ENCODE data around the gene STK24.

STK24 gene

DNA sequence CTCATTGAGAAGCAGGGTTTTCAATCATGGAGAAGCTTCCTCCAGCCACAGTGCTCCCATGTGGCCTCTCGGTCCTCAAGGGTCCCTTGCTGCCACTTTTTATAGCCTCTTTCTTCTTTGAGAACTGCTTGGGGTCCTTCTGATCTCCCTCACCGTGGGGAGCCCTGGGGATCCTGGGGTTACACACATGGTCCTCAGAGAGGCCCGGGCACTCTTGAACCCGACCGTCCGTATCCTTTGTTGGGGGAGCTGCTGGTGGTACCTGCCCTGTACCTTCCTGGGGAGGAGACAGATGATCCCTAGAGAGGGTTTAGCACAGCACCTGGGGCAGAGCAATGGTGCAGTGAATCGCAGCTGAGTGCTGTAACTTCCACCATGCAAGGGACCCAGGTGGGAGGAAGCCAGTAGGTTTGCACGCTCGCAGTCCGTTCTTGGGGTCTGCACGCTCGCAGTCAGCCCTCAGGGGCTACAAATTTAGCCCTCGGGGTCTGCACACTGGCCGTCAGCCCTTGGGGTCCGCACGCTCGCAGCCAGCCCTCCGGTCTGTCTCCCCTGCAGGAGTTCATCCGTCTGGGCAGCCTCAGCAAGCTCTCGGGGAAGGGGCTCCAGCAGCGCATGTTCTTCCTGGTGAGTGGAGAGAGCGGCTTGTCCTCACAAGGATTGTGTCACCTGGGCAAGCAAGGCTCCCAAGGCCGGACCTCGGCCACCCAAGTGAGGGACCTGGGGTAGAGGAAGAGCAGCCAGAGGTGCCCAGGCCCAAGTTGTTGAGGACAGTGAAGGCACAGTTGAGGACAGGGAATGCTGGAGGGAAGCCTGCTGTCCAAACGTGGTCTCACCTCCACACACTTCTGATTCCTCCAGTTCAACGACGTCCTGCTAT, 138.4 kb downstream of the STK24 start:
- Histone ChIP-seq H3K4me3 (ENCODE audit: low read depth, low read length) (no peak overlapping the region), H3K9me3 (ENCODE audit: control insufficient read depth, insufficient read depth, low read depth, low read length) (no peaks in the 10 kb centered on the region), H3K36me3 (ENCODE audit: control insufficient read depth, insufficient read depth, low read length) (peaks cover 30% of the 10 kb centered on the region)

DNA sequence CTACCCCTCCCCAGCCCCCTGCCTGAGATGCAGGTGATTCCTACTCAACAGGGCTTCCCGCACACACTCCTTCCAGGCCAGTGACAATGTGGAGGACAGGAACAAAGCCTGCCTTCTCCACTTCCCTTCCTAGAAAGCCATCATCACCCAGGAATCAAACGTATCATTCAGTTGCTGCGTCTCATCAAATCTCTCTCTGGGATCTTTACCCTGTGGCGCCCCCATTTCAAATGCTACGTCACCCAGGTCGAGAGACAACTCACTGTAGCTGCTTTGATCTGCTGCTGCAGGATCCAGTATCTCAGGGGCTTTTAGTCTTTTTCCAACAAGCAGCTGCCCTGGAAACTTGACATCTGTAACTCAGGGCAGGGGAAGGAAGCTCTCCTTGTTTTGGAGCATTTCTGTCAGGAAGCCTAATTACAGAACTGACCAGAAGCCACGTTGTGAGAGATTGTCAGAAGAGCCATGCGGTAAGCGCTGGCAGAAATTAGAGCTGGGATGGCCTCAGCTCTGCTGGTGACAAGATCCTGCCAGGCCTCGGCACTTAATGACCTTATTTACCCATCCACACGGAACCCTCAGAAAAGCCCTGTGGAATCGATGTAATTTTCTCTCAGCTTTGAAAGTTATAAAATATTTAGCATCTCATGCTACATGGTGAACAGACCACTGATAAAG, 140.5 kb downstream of the STK24 start:
- Histone ChIP-seq H3K4me1 (ENCODE audit: control insufficient read depth, insufficient read depth, low read length) (no peaks in the 10 kb centered on the region), H3K36me3 (ENCODE audit: control insufficient read depth, insufficient read depth, low read length) (peaks cover 30% of the 10 kb centered on the region), H3K27ac (ENCODE audit: low read depth, low read length) (no peak overlapping the region), H3K9ac (ENCODE audit: low read length) (no peak overlapping the region), H3K9me3 (ENCODE audit: control insufficient read depth, insufficient read depth, low read depth, low read length) (no peaks in the 10 kb centered on the region), H3K4me3 (ENCODE audit: low read depth, low read length) (no peak overlapping the region), H3K27me3 (ENCODE audit: control insufficient read depth, insufficient read depth, low read length) (no peaks in the 10 kb centered on the region)

More for the DNA sequence above, 138.4 kb downstream of the STK24 start:
- Histone ChIP-seq H3K27ac (ENCODE audit: low read depth, low read length) (no peak overlapping the region), H3K27me3 (ENCODE audit: control insufficient read depth, insufficient read depth, low read length) (no peaks in the 10 kb centered on the region), H3K9ac (ENCODE audit: low read length) (no peak overlapping the region), H3K4me1 (ENCODE audit: control insufficient read depth, insufficient read depth, low read length) (no peaks in the 10 kb centered on the region; the same call in 1 of the 2 replicates)

DNA sequence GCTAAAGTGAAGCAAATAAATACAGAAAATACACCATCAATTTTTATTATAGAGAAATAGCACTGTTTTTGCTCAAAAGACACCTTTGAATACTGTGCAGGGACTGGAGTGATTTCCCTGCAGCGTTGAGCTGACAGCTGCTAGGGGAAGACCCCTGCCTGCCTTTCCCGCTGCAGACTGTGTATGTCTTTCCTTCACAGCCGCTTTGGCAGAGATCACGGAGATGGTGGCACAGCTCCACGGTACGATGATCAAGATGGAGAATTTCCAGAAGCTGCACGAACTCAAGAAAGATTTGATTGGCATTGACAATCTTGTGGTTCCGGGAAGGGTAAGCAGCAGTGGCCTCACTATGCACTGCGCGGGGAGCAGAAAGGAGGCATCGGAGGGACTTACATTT, 141.5 kb downstream of the STK24 start:
- H3K4me3 ChIP-seq (ENCODE audit: low read depth, low read length) = no peak overlapping the region
- no peaks in the 10 kb centered on the region for H3K4me1 ChIP-seq (ENCODE audit: control insufficient read depth, insufficient read depth, low read length)
- H3K9ac ChIP-seq (ENCODE audit: low read length) = no peak overlapping the region
- no peak overlapping the region for H3K27ac ChIP-seq (ENCODE audit: low read depth, low read length)
- no peaks in the 10 kb centered on the region for H3K9me3 ChIP-seq (ENCODE audit: control insufficient read depth, insufficient read depth, low read depth, low read length)
- peaks cover 25% of the 10 kb centered on the region for H3K36me3 ChIP-seq (ENCODE audit: control insufficient read depth, insufficient read depth, low read length)
- H3K27me3 ChIP-seq (ENCODE audit: control insufficient read depth, insufficient read depth, low read length) = no peaks in the 10 kb centered on the region

- no peak overlapping the region for H3K9ac ChIP-seq (ENCODE audit: low read length)
- peaks cover 16% of the 10 kb centered on the region for H3K36me3 ChIP-seq (ENCODE audit: control insufficient read depth, insufficient read depth, low read length)
These were observed 142.8 kb downstream of the STK24 start for GRCh38 chr13:98434060-98434459.

GRCh38 chr13:98433654-98434053, 143.3 kb downstream of the STK24 start:
- Histone ChIP-seq H3K4me1 (ENCODE audit: control insufficient read depth, insufficient read depth, low read length) (no peaks in the 10 kb centered on the region), H3K9me3 (ENCODE audit: control insufficient read depth, insufficient read depth, low read depth, low read length) (no peaks in the 10 kb centered on the region), H3K27ac (ENCODE audit: low read depth, low read length) (no peak overlapping the region), H3K27me3 (ENCODE audit: control insufficient read depth, insufficient read depth, low read length) (no peaks in the 10 kb centered on the region), H3K9ac (ENCODE audit: low read length) (no peak overlapping the region), H3K36me3 (ENCODE audit: control insufficient read depth, insufficient read depth, low read length) (peaks cover 18% of the 10 kb centered on the region), H3K4me3 (ENCODE audit: low read depth, low read length) (no peak overlapping the region)

More at GRCh38 chr13:98434060-98434459, 142.8 kb downstream of the STK24 start:
- Histone ChIP-seq H3K27ac (ENCODE audit: low read depth, low read length) (no peak overlapping the region), H3K9me3 (ENCODE audit: control insufficient read depth, insufficient read depth, low read depth, low read length) (no peaks in the 10 kb centered on the region), H3K4me1 (ENCODE audit: control insufficient read depth, insufficient read depth, low read length) (no peaks in the 10 kb centered on the region), H3K27me3 (ENCODE audit: control insufficient read depth, insufficient read depth, low read length) (no peaks in the 10 kb centered on the region), H3K4me3 (ENCODE audit: low read depth, low read length) (no peak overlapping the region)

GRCh38 chr13:98432638-98433037, 144.3 kb downstream of the STK24 start:
- Histone ChIP-seq H3K9ac (ENCODE audit: low read length) (no peak overlapping the region), H3K4me1 (ENCODE audit: control insufficient read depth, insufficient read depth, low read length) (no peaks in the 10 kb centered on the region), H3K36me3 (ENCODE audit: control insufficient read depth, insufficient read depth, low read length) (peaks cover 20% of the 10 kb centered on the region), H3K9me3 (ENCODE audit: control insufficient read depth, insufficient read depth, low read depth, low read length) (no peaks in the 10 kb centered on the region), H3K27me3 (ENCODE audit: control insufficient read depth, insufficient read depth, low read length) (no peaks in the 10 kb centered on the region), H3K4me3 (ENCODE audit: low read depth, low read length) (no peak overlapping the region), H3K27ac (ENCODE audit: low read depth, low read length) (no peak overlapping the region)

DNA sequence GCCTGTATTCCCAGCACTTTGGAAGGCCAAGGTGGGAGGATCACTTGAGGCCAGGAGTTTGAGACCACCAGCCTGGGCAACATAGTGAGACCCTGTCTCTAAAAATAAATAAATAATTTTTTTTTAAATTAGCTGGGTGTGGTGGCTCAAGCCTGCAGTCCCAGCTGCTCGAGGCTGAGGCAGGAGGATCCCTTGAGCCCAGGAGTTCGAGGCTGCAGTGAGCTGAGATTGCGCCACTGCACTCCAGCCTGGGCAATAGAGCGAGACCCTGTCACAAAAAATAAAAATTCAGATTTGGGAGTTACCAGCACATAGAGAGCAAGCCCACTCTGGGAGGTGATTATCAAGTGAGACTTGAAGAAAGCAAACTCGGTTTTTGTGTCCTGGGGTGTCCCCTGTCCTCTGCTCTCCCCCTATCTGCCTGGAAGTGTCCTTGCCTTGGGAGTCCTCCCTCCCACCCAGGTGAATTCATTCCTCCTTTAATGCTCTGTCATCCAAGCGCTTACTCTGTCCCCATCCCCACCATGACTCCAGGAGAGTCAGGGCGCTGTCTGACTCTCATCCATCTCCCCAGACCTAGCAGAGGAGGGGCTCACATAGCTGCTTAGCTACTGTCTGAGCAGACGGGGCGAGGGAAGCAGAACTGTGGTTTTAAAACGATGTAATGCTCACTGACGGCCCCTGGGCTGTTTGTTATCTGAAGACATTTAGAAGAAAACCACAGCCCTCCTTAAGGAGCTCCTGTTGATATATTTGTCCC, 146.8 kb downstream of the STK24 start:
- Histone ChIP-seq H3K9ac (ENCODE audit: low read length) (no peak overlapping the region), H3K4me1 (ENCODE audit: control insufficient read depth, insufficient read depth, low read length) (no peaks in the 10 kb centered on the region), H3K9me3 (ENCODE audit: control insufficient read depth, insufficient read depth, low read depth, low read length) (no peaks in the 10 kb centered on the region), H3K27me3 (ENCODE audit: control insufficient read depth, insufficient read depth, low read length) (no peaks in the 10 kb centered on the region), H3K27ac (ENCODE audit: low read depth, low read length) (no peak overlapping the region), H3K36me3 (ENCODE audit: control insufficient read depth, insufficient read depth, low read length) (peaks cover 8% of the 10 kb centered on the region), H3K4me3 (ENCODE audit: low read depth, low read length) (no peak overlapping the region)

GRCh38 chr13:98429531-98429930, 147.4 kb downstream of the STK24 start:
- Histone ChIP-seq H3K36me3 (ENCODE audit: control insufficient read depth, insufficient read depth, low read length) (peaks cover 9% of the 10 kb centered on the region), H3K27me3 (ENCODE audit: control insufficient read depth, insufficient read depth, low read length) (no peaks in the 10 kb centered on the region), H3K9ac (ENCODE audit: low read length) (no peak overlapping the region), H3K4me1 (ENCODE audit: control insufficient read depth, insufficient read depth, low read length) (no peaks in the 10 kb centered on the region), H3K27ac (ENCODE audit: low read depth, low read length) (no peak overlapping the region), H3K4me3 (ENCODE audit: low read depth, low read length) (no peak overlapping the region), H3K9me3 (ENCODE audit: control insufficient read depth, insufficient read depth, low read depth, low read length) (no peaks in the 10 kb centered on the region)

- Histone ChIP-seq H3K27me3 (ENCODE audit: control insufficient read depth, insufficient read depth, low read length) (no peaks in the 10 kb centered on the region), H3K27ac (ENCODE audit: low read depth, low read length) (no peak overlapping the region), H3K36me3 (ENCODE audit: control insufficient read depth, insufficient read depth, low read length) (peaks cover 11% of the 10 kb centered on the region), H3K4me3 (ENCODE audit: low read depth, low read length) (no peak overlapping the region), H3K9me3 (ENCODE audit: control insufficient read depth, insufficient read depth, low read depth, low read length) (no peaks in the 10 kb centered on the region), H3K9ac (ENCODE audit: low read length) (no peak overlapping the region), H3K4me1 (ENCODE audit: control insufficient read depth, insufficient read depth, low read length) (no peaks in the 10 kb centered on the region)
These were observed 147.8 kb downstream of the STK24 start for GRCh38 chr13:98429081-98429480.

DNA sequence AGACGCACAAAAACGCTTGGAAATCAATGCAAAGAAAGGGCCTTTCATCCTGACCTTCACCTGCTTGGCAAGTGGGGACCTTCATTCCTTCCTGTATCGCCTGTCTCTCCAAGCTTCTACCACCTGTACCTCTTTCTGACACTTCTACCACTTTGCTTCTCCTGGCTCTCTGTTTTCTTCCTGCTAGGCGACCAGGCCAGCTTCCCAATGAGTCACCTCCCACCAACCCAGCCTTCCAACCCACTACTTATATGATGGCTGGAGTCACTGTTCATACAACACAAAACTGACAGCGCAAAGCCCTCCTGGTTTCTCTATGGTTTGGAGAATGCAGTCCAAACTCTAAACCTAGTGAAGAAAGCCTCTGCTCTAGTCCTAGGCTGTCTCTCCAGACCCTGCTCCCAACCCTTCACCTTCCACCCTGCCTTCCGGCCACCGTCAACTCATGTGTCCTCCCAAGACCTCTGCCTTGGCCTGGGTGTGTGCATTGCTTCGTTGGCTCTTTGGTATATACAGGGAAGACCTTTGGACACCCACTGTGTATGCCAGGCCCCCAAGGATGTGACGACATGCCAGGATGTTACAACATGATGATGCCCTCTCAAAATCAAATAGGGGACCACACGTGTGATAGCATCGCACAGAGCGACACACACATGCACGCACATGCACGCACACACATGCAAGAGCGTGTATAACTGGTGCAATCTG, 148.5 kb downstream of the STK24 start:
- H3K27ac ChIP-seq (ENCODE audit: low read depth, low read length) = no peak overlapping the region
- H3K9ac ChIP-seq (ENCODE audit: low read length) = no peak overlapping the region
- peaks cover 11% of the 10 kb centered on the region for H3K36me3 ChIP-seq (ENCODE audit: control insufficient read depth, insufficient read depth, low read length)
- no peaks in the 10 kb centered on the region for H3K4me1 ChIP-seq (ENCODE audit: control insufficient read depth, insufficient read depth, low read length)
- no peaks in the 10 kb centered on the region for H3K9me3 ChIP-seq (ENCODE audit: control insufficient read depth, insufficient read depth, low read depth, low read length)
- H3K4me3 ChIP-seq (ENCODE audit: low read depth, low read length) = no peak overlapping the region
- H3K27me3 ChIP-seq (ENCODE audit: control insufficient read depth, insufficient read depth, low read length) = no peaks in the 10 kb centered on the region
